ENCODE measurements around the gene PCDHB8. TPM values are rescaled to one million over a fixed set of nuclear protein-coding genes. Genes with fewer than 3 reads are reported as not detected.
"Not testable (repeated sequence)": the region's sequence is repeated elsewhere in the genome, so short reads cannot be mapped to it uniquely, and the experiment has no call there.

Gene PCDHB8
- total and polyA plus RNA-seq, 8 donors: 0.58 to 1.7 TPM; not detected in 6

DNA sequence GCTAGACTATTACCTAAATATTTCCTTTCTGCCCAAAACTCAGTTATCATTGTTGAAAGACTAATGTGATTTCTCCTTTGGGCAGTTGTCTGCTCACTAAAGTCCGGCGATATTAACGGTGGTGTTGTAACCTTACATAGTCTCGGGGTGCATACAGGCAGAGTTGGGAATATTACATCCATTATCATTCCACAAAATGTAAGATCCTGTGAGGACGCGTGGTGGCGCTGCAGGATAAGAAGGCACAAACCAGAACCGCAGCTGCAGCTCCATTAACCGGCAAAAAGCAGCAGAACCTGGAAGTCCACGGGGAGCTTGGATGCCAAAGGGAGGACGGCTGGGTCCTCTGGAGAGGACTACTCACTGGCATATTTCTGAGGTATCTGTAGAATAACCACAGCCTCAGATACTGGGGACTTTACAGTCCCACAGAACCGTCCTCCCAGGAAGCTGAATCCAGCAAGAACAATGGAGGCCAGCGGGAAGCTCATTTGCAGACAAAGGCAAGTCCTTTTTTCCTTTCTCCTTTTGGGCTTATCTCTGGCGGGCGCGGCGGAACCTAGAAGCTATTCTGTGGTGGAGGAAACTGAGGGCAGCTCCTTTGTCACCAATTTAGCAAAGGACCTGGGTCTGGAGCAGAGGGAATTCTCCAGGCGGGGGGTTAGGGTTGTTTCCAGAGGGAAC is 36.2 kb downstream of the PCDHB8 start, which contains the start of gene PCDHB13:
Gene PCDHB13, plus strand, starts transcription at position 264 of the 684 bp plus-strand sequence. Its CDS starts 205 bp downstream, at position 469.
- H3K27ac ChIP-seq; H3K4me1 ChIP-seq; H3K4me3 ChIP-seq; intact Hi-C loops (cut with DNase I; ENCODE audit: low total_unique reads): not testable (repeated sequence)
- peak; percentile 56 to 65 for DNase-seq
- Histone ChIP-seq H3K36me3 (peaks cover 0 to 12% (median 0%) of the 10 kb centered on the region in 4 donors), H3K9me3 (peaks cover 20 to 95% (median 74%) of the 10 kb centered on the region in 4 donors), H3K27me3 (peaks cover 0 to 42% (median 0%) of the 10 kb centered on the region in 3 donors)
- TF ChIP-seq, protein P1, sequence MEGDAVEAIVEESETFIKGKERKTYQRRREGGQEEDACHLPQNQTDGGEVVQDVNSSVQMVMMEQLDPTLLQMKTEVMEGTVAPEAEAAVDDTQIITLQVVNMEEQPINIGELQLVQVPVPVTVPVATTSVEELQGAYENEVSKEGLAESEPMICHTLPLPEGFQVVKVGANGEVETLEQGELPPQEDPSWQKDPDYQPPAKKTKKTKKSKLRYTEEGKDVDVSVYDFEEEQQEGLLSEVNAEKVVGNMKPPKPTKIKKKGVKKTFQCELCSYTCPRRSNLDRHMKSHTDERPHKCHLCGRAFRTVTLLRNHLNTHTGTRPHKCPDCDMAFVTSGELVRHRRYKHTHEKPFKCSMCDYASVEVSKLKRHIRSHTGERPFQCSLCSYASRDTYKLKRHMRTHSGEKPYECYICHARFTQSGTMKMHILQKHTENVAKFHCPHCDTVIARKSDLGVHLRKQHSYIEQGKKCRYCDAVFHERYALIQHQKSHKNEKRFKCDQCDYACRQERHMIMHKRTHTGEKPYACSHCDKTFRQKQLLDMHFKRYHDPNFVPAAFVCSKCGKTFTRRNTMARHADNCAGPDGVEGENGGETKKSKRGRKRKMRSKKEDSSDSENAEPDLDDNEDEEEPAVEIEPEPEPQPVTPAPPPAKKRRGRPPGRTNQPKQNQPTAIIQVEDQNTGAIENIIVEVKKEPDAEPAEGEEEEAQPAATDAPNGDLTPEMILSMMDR (IDR thresholded peaks at IDR 0.05): peak in 2 of 7 experiments; percentile 13 to 28
- 4 to 13% (median 8%) methylated on average over 10 to 13 of the region's 18 CpGs for WGBS, 5 donors

DNA sequence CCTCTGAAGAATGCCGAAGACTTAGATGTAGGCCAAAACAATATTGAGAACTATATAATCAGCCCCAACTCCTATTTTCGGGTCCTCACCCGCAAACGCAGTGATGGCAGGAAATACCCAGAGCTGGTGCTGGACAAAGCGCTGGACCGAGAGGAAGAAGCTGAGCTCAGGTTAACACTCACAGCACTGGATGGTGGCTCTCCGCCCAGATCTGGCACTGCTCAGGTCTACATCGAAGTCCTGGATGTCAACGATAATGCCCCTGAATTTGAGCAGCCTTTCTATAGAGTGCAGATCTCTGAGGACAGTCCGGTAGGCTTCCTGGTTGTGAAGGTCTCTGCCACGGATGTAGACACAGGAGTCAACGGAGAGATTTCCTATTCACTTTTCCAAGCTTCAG is 37.0 kb downstream of the PCDHB8 start:
- Histone ChIP-seq H3K27me3 (peaks cover 0 to 35% (median 0%) of the 10 kb centered on the region in 3 donors), H3K36me3 (peaks cover 0 to 16% (median 0%) of the 10 kb centered on the region in 4 donors), H3K9me3 (peaks cover 24 to 95% (median 74%) of the 10 kb centered on the region in 4 donors)
- 54 to 66% (median 59%) methylated on average over 9 to 12 of the region's 12 CpGs for WGBS, 5 donors
- H3K4me1 ChIP-seq; H3K27ac ChIP-seq; DNase-seq; H3K4me3 ChIP-seq; intact Hi-C loops (cut with DNase I; ENCODE audit: low total_unique reads): not testable (repeated sequence)

- H3K4me3 ChIP-seq; H3K4me1 ChIP-seq; H3K27ac ChIP-seq; intact Hi-C loops (cut with DNase I; ENCODE audit: low total_unique reads); DNase-seq: not testable (repeated sequence)
- 25 to 42% (median 36%) methylated on average over 10 to 36 of the region's 40 CpGs for WGBS, 5 donors
- H3K27me3 ChIP-seq: peaks cover 0 to 26% (median 0%) of the 10 kb centered on the region in 3 donors
- peaks cover 15 to 95% (median 74%) of the 10 kb centered on the region in 4 donors for H3K9me3 ChIP-seq
- peaks cover 0 to 16% (median 0%) of the 10 kb centered on the region in 4 donors for H3K36me3 ChIP-seq
Measured at GRCh38 chr5:141215504-141215903, 37.9 kb downstream of the PCDHB8 start.

DNA sequence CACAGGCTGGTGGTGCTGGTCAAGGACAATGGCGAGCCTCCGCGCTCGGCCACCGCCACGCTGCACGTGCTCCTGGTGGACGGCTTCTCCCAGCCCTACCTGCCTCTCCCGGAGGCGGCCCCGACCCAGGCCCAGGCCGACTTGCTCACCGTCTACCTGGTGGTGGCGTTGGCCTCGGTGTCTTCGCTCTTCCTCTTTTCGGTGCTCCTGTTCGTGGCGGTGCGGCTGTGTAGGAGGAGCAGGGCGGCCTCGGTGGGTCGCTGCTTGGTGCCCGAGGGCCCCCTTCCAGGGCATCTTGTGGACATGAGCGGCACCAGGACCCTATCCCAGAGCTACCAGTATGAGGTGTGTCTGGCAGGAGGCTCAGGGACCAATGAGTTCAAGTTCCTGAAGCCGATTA is 38.4 kb downstream of the PCDHB8 start:
- 31 to 51% (median 37%) methylated on average over 12 to 26 of the region's 26 CpGs for WGBS, 5 donors

DNA sequence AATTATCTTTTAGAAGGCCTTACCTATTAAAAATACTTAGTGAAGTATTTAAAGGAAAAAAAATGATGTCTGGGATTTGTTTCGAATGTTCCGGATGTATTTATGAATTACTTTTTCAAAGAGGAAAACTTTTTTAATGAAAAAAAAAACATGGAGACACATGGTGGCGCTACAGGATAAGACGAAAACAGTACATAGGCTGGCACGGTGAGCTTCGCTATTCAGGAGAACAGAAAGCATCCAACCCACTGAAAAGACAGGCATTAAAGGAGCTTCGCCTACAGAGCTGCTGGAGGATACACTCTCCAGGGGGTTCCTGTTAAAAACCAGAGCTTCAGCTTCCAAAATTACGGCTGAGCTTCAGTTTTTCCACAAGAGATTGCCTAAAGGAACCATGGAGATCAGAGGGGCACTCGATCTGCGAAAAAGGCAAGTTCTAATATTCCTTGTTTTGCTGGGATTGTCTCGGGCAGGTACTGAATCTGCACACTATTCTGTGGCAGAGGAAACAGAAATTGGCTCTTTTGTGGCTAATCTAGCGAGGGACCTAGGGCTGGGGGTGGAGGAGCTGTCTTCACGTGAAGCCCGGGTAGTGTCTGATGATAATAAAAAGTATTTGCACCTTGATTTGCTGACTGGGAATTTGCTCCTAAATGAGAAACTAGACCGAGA is 45.7 kb downstream of the PCDHB8 start, which contains the start of gene PCDHB14:
Gene PCDHB14, plus strand, starts transcription at position 232 of the 672 bp plus-strand sequence. Its CDS starts 163 bp downstream, at position 395.
- no peak within 1 kb of the TSS for H3K27ac ChIP-seq
- intact Hi-C loops (cut with DNase I; ENCODE audit: low total_unique reads): no loop called here
- H3K9me3 ChIP-seq: peaks cover 27 to 97% (median 82%) of the 10 kb centered on the region in 4 donors
- no peaks in the 10 kb centered on the region for H3K4me1 ChIP-seq
- peaks cover 0 to 23% (median 0%) of the 10 kb centered on the region in 3 donors for H3K27me3 ChIP-seq
- H3K4me3 ChIP-seq: peak within 1 kb of the TSS; percentile 5 to 23 (median 14)
- peak in 1 of 2 donors; percentile 52 for DNase-seq
- peaks cover 0 to 10% (median 1%) of the 10 kb centered on the region in 4 donors for H3K36me3 ChIP-seq
- 20 to 31% (median 25%) methylated on average over 15 of the region's 15 CpGs for WGBS, 5 donors
- TF ChIP-seq POLR2A (IDR thresholded peaks at IDR 0.05): no peak
- TF ChIP-seq, protein P1 (IDR thresholded peaks at IDR 0.05): no peak
- TF ChIP-seq POLR2AphosphoS5 (IDR thresholded peaks at IDR 0.05): no peak
- TF ChIP-seq EP300 (IDR thresholded peaks at IDR 0.05): no peak

More for the DNA sequence above, 38.4 kb downstream of the PCDHB8 start:
- Histone ChIP-seq H3K36me3 (peaks cover 0 to 16% (median 1%) of the 10 kb centered on the region in 4 donors), H3K27me3 (peaks cover 0 to 21% (median 0%) of the 10 kb centered on the region in 3 donors), H3K9me3 (peaks cover 12 to 95% (median 72%) of the 10 kb centered on the region in 4 donors)
- DNase-seq; intact Hi-C loops (cut with DNase I; ENCODE audit: low total_unique reads); H3K4me1 ChIP-seq; H3K4me3 ChIP-seq; H3K27ac ChIP-seq: not testable (repeated sequence)

- DNase-seq; H3K36me3 ChIP-seq; H3K4me3 ChIP-seq; intact Hi-C loops (cut with DNase I; ENCODE audit: low total_unique reads); H3K27ac ChIP-seq; H3K4me1 ChIP-seq: not testable (repeated sequence)
- Histone ChIP-seq H3K9me3 (peaks cover 20 to 90% (median 72%) of the 10 kb centered on the region in 4 donors), H3K27me3 (peaks cover 0 to 23% (median 0%) of the 10 kb centered on the region in 3 donors)
- WGBS, 5 donors: 19 to 31% (median 27%) methylated on average over 12 to 35 of the region's 40 CpGs
Measured at GRCh38 chr5:141224844-141225243, 47.3 kb downstream of the PCDHB8 start.

DNA sequence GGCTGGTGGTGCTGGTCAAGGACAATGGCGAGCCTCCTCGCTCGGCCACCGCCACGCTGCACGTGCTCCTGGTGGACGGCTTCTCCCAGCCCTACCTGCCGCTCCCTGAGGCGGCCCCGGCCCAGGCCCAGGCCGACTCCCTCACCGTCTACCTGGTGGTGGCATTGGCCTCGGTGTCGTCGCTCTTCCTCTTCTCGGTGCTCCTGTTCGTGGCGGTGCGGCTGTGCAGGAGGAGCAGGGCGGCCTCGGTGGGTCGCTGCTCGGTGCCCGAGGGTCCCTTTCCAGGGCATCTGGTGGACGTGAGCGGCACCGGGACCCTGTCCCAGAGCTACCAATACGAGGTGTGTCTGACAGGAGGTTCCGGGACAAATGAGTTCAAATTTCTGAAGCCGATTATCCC is 47.8 kb downstream of the PCDHB8 start:
- H3K4me3 ChIP-seq; H3K4me1 ChIP-seq; DNase-seq; intact Hi-C loops (cut with DNase I; ENCODE audit: low total_unique reads); H3K27ac ChIP-seq; H3K36me3 ChIP-seq: not testable (repeated sequence)
- 29 to 57% (median 32%) methylated on average over 11 to 30 of the region's 30 CpGs for WGBS, 5 donors
- peaks cover 0 to 23% (median 0%) of the 10 kb centered on the region in 3 donors for H3K27me3 ChIP-seq
- H3K9me3 ChIP-seq: peaks cover 20 to 88% (median 71%) of the 10 kb centered on the region in 4 donors

Data from stomach (tissue), 9 donors.